CD14-positive monocyte (primary cell): ENCODE measurements around the gene FBXO28. TPM values are rescaled to one million over a fixed set of nuclear protein-coding genes. Genes with fewer than 3 reads are reported as not detected.

ENCODE experiments used
- DNase-seq, 3 donors: peaks; one replicate each; pipeline ENCODE4 v3.0.0-alpha.2; 2011 to 2022
- H2AFZ ChIP-seq: 2 replicates; pipeline ENCODE4 v1.6.0; 2012; ENCODE audit warnings: mild to moderate bottlenecking, low read depth, low read length, inconsistent platforms; ENCODE audit not compliant: insufficient read depth, poor library complexity, severe bottlenecking
- H3K27ac ChIP-seq, 2 donors: 1 replicate in 1 of 2; 2 replicates in 1 of 2; pipeline ENCODE4 v1.5.1; 2012 to 2013; ENCODE audit warnings: low read length in 2 of 2, control low read depth in 1 of 2, inconsistent platforms in 1 of 2, low read depth in 1 of 2, mild to moderate bottlenecking in 1 of 2
- H3K27me3 ChIP-seq, 2 donors: one replicate each; pipeline versions ENCODE4 v1.6.0 to v1.6.1; 2011 to 2013; ENCODE audit warnings: low read length in 2 of 2; ENCODE audit not compliant: control insufficient read depth in 2 of 2, insufficient read depth in 2 of 2
- H3K36me3 ChIP-seq, 2 donors: replicated peaks in 1 of 2; 1 replicate in 1 of 2; 2 replicates in 1 of 2; pipeline versions ENCODE4 v1.5.1 to v1.6.1; 2012 to 2013; ENCODE audit warnings: low read length in 2 of 2, control low read depth in 1 of 2, inconsistent platforms in 1 of 2, mild to moderate bottlenecking in 1 of 2; ENCODE audit not compliant: insufficient read depth in 2 of 2, control insufficient read depth in 1 of 2
- H3K4me1 ChIP-seq, 2 donors: 1 replicate in 1 of 2; 2 replicates in 1 of 2; pipeline versions ENCODE4 v1.5.1 to v1.6.1; 2012 to 2013; ENCODE audit warnings: low read length in 2 of 2, control low read depth in 1 of 2, inconsistent platforms in 1 of 2, mild to moderate bottlenecking in 1 of 2, moderate library complexity in 1 of 2; ENCODE audit not compliant: insufficient read depth in 2 of 2, control insufficient read depth in 1 of 2
- H3K4me2 ChIP-seq: replicated peaks from 2 replicates; pipeline ENCODE3; 2012; ENCODE audit warnings: low read length, moderate library complexity, mild to moderate bottlenecking; ENCODE audit not compliant: poor library complexity, severe bottlenecking; ENCODE audit errors: extremely low read depth
- H3K4me3 ChIP-seq, 3 experiments: fragments of 200-600 bp in 1 of 3; sonication (generic) in 1 of 3; replicated peaks in 1 of 3; 1 replicate in 2 of 3; 2 replicates in 1 of 3; pipeline ENCODE4 v1.5.1; 2011 to 2013; ENCODE audit warnings: low read length in 3 of 3, mild to moderate bottlenecking in 3 of 3, control low read depth in 2 of 3, low read depth in 2 of 3, inconsistent platforms in 1 of 3, moderate library complexity in 1 of 3
- H3K79me2 ChIP-seq: 2 replicates; pipeline ENCODE4 v1.6.0; 2012; ENCODE audit warnings: mild to moderate bottlenecking, control low read depth, inconsistent platforms, low read length, moderate library complexity; ENCODE audit not compliant: insufficient read depth
- H3K9ac ChIP-seq: 2 replicates; pipeline ENCODE4 v1.6.0; 2017; ENCODE audit warnings: low read length, mild to moderate bottlenecking; ENCODE audit not compliant: insufficient read depth, poor library complexity, severe bottlenecking
- H3K9me3 ChIP-seq, 2 donors: replicated peaks in 1 of 2; 1 replicate in 1 of 2; 2 replicates in 1 of 2; pipeline versions ENCODE4 v1.5.1 to v1.6.1; 2012 to 2013; ENCODE audit warnings: low read length in 2 of 2, control low read depth in 1 of 2; ENCODE audit not compliant: control insufficient read depth in 1 of 2, insufficient read depth in 1 of 2
- H4K20me1 ChIP-seq: 2 replicates; pipeline ENCODE4 v1.6.0; 2012; ENCODE audit warnings: mild to moderate bottlenecking, low read length, control low read depth, moderate library complexity; ENCODE audit not compliant: insufficient read depth
- H3K27ac Mint-ChIP-seq, 7 donors: one replicate each; pipeline ENCODE4 v1.8.0; 2020; ENCODE audit warnings: mild to moderate bottlenecking in 7 of 7, mixed read lengths in 7 of 7, moderate library complexity in 6 of 7, inconsistent platforms in 2 of 7
- H3K27me3 Mint-ChIP-seq, 3 donors: one replicate each; pipeline ENCODE4 v1.8.0; 2021 to 2022; ENCODE audit warnings: low read depth in 3 of 3, mild to moderate bottlenecking in 3 of 3, mixed read lengths in 3 of 3, moderate library complexity in 3 of 3, inconsistent platforms in 1 of 3
- H3K36me3 Mint-ChIP-seq, 2 donors: one replicate each; pipeline ENCODE4 v1.8.0; 2020; ENCODE audit warnings: mixed read lengths in 2 of 2, inconsistent platforms in 1 of 2, mild to moderate bottlenecking in 1 of 2
- H3K4me1 Mint-ChIP-seq: one replicate; pipeline ENCODE4 v1.8.0; 2020; ENCODE audit warnings: mild to moderate bottlenecking, mixed read lengths
- H3K4me3 Mint-ChIP-seq, 2 donors: one replicate each; pipeline ENCODE4 v1.8.0; 2020; ENCODE audit warnings: mild to moderate bottlenecking in 2 of 2, mixed read lengths in 2 of 2, moderate library complexity in 1 of 2
- H3K9me3 Mint-ChIP-seq, 7 donors: one replicate each; pipeline ENCODE4 v1.8.0; 2020 to 2022; ENCODE audit warnings: mixed read lengths in 7 of 7, mild to moderate bottlenecking in 6 of 7, moderate library complexity in 6 of 7, inconsistent platforms in 2 of 7
- WGBS: methylation state at CpG from one replicate; pipeline ENCODE4 v1.1.5; 2013; ENCODE audit warnings: missing lambda C conversion rate; ENCODE audit not compliant: insufficient coverage; 5-methylcytosine and 5-hydroxymethylcytosine counted together
- intact Hi-C, 2 donors: fragments of 100-400 bp; cut with micrococcal nuclease; formaldehyde crosslinking; loops; one replicate each; pipeline versions ENCODE4 v1.15.0 to v1.15.1; 2023
- polyA plus RNA-seq, 3 donors: library from polyadenylated mRNA; depleted of rRNA in 1 of 3; unstranded in 2 of 3; stranded (reverse) in 1 of 3; fragments of 300-500 nt in 2 of 3; fragments of >200 nt in 1 of 3; fragmentation: Illumina TruSeq in 2 of 3; gene quantifications; 1 replicate in 2 of 3; 2 replicates in 1 of 3; pipeline ENCODE4 v1.2.3, GENCODE V29; 2012 to 2021
- TF ChIP-seq, protein P1 (sequence below): fragments of 200-600 bp; IDR thresholded peaks from one replicate; pipeline ENCODE4 v1.8.0; 2022; ENCODE audit warnings: antibody characterized with exemption, mild to moderate bottlenecking

The FBXO28 gene
- polyA plus RNA-seq, 3 donors, result 12.9 to 15.8 (median 13.0) TPM

DNA sequence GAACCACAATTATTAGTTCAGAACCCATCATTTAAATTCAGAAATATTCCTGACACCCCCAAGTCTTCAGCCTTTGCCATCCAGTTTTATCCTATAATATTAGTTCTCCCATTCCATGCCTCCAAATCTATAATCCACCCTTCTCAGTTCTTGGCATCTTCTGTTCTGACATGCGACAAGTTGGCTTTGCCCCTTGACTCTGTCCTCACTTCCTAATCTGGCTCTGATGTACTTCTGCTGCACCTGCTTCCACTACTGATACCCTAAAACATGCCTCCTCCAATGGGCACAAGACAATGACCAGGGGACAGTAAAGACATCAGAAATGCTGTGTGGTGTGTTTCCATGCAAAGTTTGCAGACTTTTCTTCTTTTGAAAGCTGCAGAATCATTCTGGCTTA lies 17.1 kb upstream of the FBXO28 start:
- Histone ChIP-seq H3K9me3 (no peaks in the 10 kb centered on the region), H4K20me1 (no peaks in the 10 kb centered on the region), H3K36me3 (no peaks in the 10 kb centered on the region), H2AFZ (no peak overlapping the region), H3K4me3 (no peak overlapping the region), H3K4me1 (no peaks in the 10 kb centered on the region), H3K4me2 (no peak overlapping the region), H3K27ac (no peak overlapping the region), H3K9ac (no peak overlapping the region), H3K79me2 (no peaks in the 10 kb centered on the region), H3K27me3 (no peaks in the 10 kb centered on the region)
- intact Hi-C loops, result no loop called here
- Mint-ChIP-seq H3K27me3 (peaks cover 0 to 10% (median 0%) of the 10 kb centered on the region in 3 donors), H3K4me1 (no peaks in the 10 kb centered on the region), H3K27ac (no peak overlapping the region), H3K4me3 (no peak overlapping the region), H3K36me3 (no peaks in the 10 kb centered on the region), H3K9me3 (peaks cover 0 to 3% (median 1%) of the 10 kb centered on the region in 7 donors)
- no peak for DNase-seq
- 100% methylated on average over 1 of the region's 1 CpG for WGBS
- TF ChIP-seq, protein P1, sequence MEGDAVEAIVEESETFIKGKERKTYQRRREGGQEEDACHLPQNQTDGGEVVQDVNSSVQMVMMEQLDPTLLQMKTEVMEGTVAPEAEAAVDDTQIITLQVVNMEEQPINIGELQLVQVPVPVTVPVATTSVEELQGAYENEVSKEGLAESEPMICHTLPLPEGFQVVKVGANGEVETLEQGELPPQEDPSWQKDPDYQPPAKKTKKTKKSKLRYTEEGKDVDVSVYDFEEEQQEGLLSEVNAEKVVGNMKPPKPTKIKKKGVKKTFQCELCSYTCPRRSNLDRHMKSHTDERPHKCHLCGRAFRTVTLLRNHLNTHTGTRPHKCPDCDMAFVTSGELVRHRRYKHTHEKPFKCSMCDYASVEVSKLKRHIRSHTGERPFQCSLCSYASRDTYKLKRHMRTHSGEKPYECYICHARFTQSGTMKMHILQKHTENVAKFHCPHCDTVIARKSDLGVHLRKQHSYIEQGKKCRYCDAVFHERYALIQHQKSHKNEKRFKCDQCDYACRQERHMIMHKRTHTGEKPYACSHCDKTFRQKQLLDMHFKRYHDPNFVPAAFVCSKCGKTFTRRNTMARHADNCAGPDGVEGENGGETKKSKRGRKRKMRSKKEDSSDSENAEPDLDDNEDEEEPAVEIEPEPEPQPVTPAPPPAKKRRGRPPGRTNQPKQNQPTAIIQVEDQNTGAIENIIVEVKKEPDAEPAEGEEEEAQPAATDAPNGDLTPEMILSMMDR, result no peak

DNA sequence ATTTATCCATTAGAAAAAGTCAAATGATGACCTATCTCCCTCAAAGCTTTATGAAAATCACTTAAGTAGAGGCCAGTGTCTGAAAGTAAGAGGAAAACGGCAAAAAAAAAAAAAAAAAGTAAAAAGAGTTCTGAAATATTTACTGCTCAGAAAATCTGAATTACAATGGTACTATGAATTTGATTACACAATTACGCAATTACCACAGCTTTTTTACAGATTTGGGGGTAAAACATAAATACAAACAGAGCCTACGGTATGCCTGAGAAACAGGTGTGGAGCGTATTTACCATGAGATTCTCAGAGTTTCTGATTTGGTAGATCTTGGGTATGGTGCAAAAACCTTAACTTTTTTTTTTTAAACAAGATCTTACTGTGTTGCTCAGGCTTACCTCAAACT lies 15.9 kb upstream of the FBXO28 start:
- Histone ChIP-seq H3K4me1 (no peaks in the 10 kb centered on the region), H3K27me3 (no peaks in the 10 kb centered on the region), H3K27ac (no peak overlapping the region), H3K79me2 (no peaks in the 10 kb centered on the region), H3K4me2 (no peak overlapping the region), H3K36me3 (no peaks in the 10 kb centered on the region), H3K9me3 (no peaks in the 10 kb centered on the region), H3K9ac (no peak overlapping the region), H4K20me1 (no peaks in the 10 kb centered on the region), H3K4me3 (no peak overlapping the region), H2AFZ (no peak overlapping the region)
- intact Hi-C loops, result no loop called here
- H3K27me3 Mint-ChIP-seq, result peaks cover 0 to 10% (median 0%) of the 10 kb centered on the region in 3 donors
- WGBS, result no CpG with 5 or more reads among the region's 4 CpGs
- H3K9me3 Mint-ChIP-seq, result peaks cover 0 to 3% (median 0%) of the 10 kb centered on the region in 7 donors
- no peak for DNase-seq
- H3K4me3 Mint-ChIP-seq, result no peak overlapping the region
- H3K4me1 Mint-ChIP-seq, result no peaks in the 10 kb centered on the region
- H3K27ac Mint-ChIP-seq, result no peak overlapping the region
- TF ChIP-seq, protein P1, result no peak
- H3K36me3 Mint-ChIP-seq, result no peaks in the 10 kb centered on the region
